CD4-positive, alpha-beta memory T cell (primary cell): ENCODE data around the gene SMARCE1. TPM values are rescaled to one million over a fixed set of nuclear protein-coding genes. Genes with fewer than 3 reads are reported as not detected.

Source experiments
- polyA plus RNA-seq, 2 donors: library from polyadenylated mRNA; unstranded; fragments of 300-500 nt; fragmentation: Illumina TruSeq; gene quantifications; one replicate each; pipeline ENCODE4 v1.2.3, GENCODE V29; 2021
- total RNA-seq, 2 experiments: library from RNA; stranded (reverse); gene quantifications; one replicate each; pipeline ENCODE4 v1.2.3, GENCODE V29; 2021

The SMARCE1 gene
- total and polyA plus RNA-seq, 4 experiments from 2014 or later: 87.6 to 197 (median 119) TPM

Other genes with a start within 250 kb of the SMARCE1 start
- gene TOP2A, start 229.9 kb downstream of the SMARCE1 start, total RNA-seq: 1 to 10 TPM in 1 of 2 experiments, under 1 TPM in 1; 0.47 to 1.1 TPM
- gene TOP2A, start 229.9 kb downstream of the SMARCE1 start, polyA plus RNA-seq: under 1 TPM; 0.10 to 0.14 TPM
- 1 to 10 TPM; 5.3 to 5.8 TPM for gene IGFBP4, start 204.4 kb downstream of the SMARCE1 start, total RNA-seq
- gene IGFBP4, start 204.4 kb downstream of the SMARCE1 start, polyA plus RNA-seq: 1 to 10 TPM; 3.3 to 6.1 TPM
- gene TNS4, start 146.2 kb downstream of the SMARCE1 start, total RNA-seq: 1 to 10 TPM in 1 of 2 experiments, under 1 TPM in 1; 0.25 to 1.8 TPM
- gene TNS4, start 146.2 kb downstream of the SMARCE1 start, polyA plus RNA-seq: under 1 TPM; 0.18 to 0.33 TPM
- 100 to 1,000 TPM; 268 to 269 TPM for gene CCR7, start 82.3 kb downstream of the SMARCE1 start, total RNA-seq
- 100 to 1,000 TPM; 436 to 502 TPM for gene CCR7, start 82.3 kb downstream of the SMARCE1 start, polyA plus RNA-seq
- gene KRT222, start 17.4 kb upstream of the SMARCE1 start, total RNA-seq: not detected
- gene KRT222, start 17.4 kb upstream of the SMARCE1 start, polyA plus RNA-seq: not detected
- gene KRT24, start 55.9 kb upstream of the SMARCE1 start, total RNA-seq: not detected
- not detected for gene KRT24, start 55.9 kb upstream of the SMARCE1 start, polyA plus RNA-seq
- not detected for gene KRT25, start 107.5 kb upstream of the SMARCE1 start, total RNA-seq
- gene KRT25, start 107.5 kb upstream of the SMARCE1 start, polyA plus RNA-seq: not detected
- gene KRT26, start 124.4 kb upstream of the SMARCE1 start, total RNA-seq: not detected
- not detected for gene KRT26, start 124.4 kb upstream of the SMARCE1 start, polyA plus RNA-seq
- gene KRT27, start 134.7 kb upstream of the SMARCE1 start, total RNA-seq: not detected
- gene KRT27, start 134.7 kb upstream of the SMARCE1 start, polyA plus RNA-seq: not detected
- gene KRT28, start 152.1 kb upstream of the SMARCE1 start, total RNA-seq: not detected
- gene KRT28, start 152.1 kb upstream of the SMARCE1 start, polyA plus RNA-seq: not detected
- gene KRT10, start 174.8 kb upstream of the SMARCE1 start, total RNA-seq: 10 to 100 TPM; 37.6 to 40.4 TPM
- gene KRT10, start 174.8 kb upstream of the SMARCE1 start, polyA plus RNA-seq: 100 to 1,000 TPM; 141 to 181 TPM
- not detected for gene KRT12, start 219.4 kb upstream of the SMARCE1 start, total RNA-seq
- gene KRT12, start 219.4 kb upstream of the SMARCE1 start, polyA plus RNA-seq: not detected
- gene KRT20, start 237.4 kb upstream of the SMARCE1 start, total RNA-seq: not detected
- not detected for gene KRT20, start 237.4 kb upstream of the SMARCE1 start, polyA plus RNA-seq